AG08395 (cell line): ENCODE data around the gene STK17B.
"Not testable (repeated sequence)": the region's sequence is repeated elsewhere in the genome, so short reads cannot be mapped to it uniquely, and the experiment has no call there.

Experiments
- DNase-seq: peaks from one replicate; pipeline ENCODE4 v3.0.0; 2012; ENCODE audit warnings: mixed read lengths, low spot score

The STK17B gene

GRCh38 chr2:196171248-196171871 lies at the start of gene STK17B:
TSS of gene STK17B (minus strand) at chr2:196171578. CDS start at chr2:196163383, 8,195 bp downstream.
- peak; percentile 99 for DNase-seq

GRCh38 chr2:196220671-196221070 lies 49.3 kb upstream of the STK17B start:
- no peak for DNase-seq

- no peak for DNase-seq
These were observed 48.3 kb upstream of the STK17B start for GRCh38 chr2:196219671-196220070.

- DNase-seq, result no peak
These were observed 46.7 kb upstream of the STK17B start for GRCh38 chr2:196218106-196218505.

GRCh38 chr2:196217116-196217515 lies 45.7 kb upstream of the STK17B start:
- DNase-seq, result no peak

- DNase-seq, result no peak
These were observed 44.0 kb upstream of the STK17B start for GRCh38 chr2:196215376-196215775.

- DNase-seq, result no peak
These were observed 42.8 kb upstream of the STK17B start for GRCh38 chr2:196214156-196214555.

- no peak for DNase-seq
These were observed 42.0 kb upstream of the STK17B start for GRCh38 chr2:196213252-196213980.

- DNase-seq, result no peak
These were observed 37.5 kb upstream of the STK17B start for GRCh38 chr2:196208915-196209314.

- DNase-seq, result no peak
These were observed 35.4 kb upstream of the STK17B start for GRCh38 chr2:196206804-196207203.

- peak; percentile 10 for DNase-seq
These were observed 34.6 kb upstream of the STK17B start for GRCh38 chr2:196205881-196206435.

GRCh38 chr2:196205011-196205766 lies 33.8 kb upstream of the STK17B start:
- no peak for DNase-seq

- no peak for DNase-seq
These were observed 30.0 kb upstream of the STK17B start for GRCh38 chr2:196201229-196202009.

- DNase-seq, result no peak
These were observed 29.2 kb upstream of the STK17B start for GRCh38 chr2:196200557-196200956.

- no peak for DNase-seq
These were observed 24.4 kb upstream of the STK17B start for GRCh38 chr2:196195758-196196157.

- DNase-seq, result no peak
These were observed 23.9 kb upstream of the STK17B start for GRCh38 chr2:196195302-196195701.

- no peak for DNase-seq
These were observed 20.2 kb upstream of the STK17B start for GRCh38 chr2:196191541-196191940.

GRCh38 chr2:196187898-196188458 lies 16.6 kb upstream of the STK17B start:
- DNase-seq, result no peak

GRCh38 chr2:196187175-196187700 lies 15.9 kb upstream of the STK17B start:
- not testable (repeated sequence) for DNase-seq

- no peak for DNase-seq
These were observed 15.0 kb upstream of the STK17B start for GRCh38 chr2:196186266-196186980.

GRCh38 chr2:196184921-196185320 lies 13.5 kb upstream of the STK17B start:
- no peak for DNase-seq
